H1 (cell line): ENCODE measurements around the gene FBXO17. TPM values are rescaled to one million over a fixed set of nuclear protein-coding genes. Genes with fewer than 3 reads are reported as not detected.

Source experiments
- CTCF ChIA-PET: fragments of 300-600 bp; sonication (Branson Sonifier 250); formaldehyde crosslinking; loops from one replicate; lab custom pipeline; 2021; ENCODE audit not compliant: partially characterized antibody; lab: Charles Lee
- POLR2A ChIA-PET: fragments of 300-600 bp; sonication (Branson Sonifier 250); formaldehyde crosslinking; loops from one replicate; lab custom pipeline; 2021; ENCODE audit warnings: inconsistent platforms; ENCODE audit not compliant: partially characterized antibody; lab: Charles Lee
- DNase-seq, 2 experiments: peaks; one replicate each; pipeline versions ENCODE4 v3.0.0 to v3.0.0-alpha.2; 2010 to 2022; ENCODE audit warnings: low spot score in 2 of 2, low read depth in 1 of 2, mixed read lengths in 1 of 2
- FAIRE-seq: peaks from 2 replicates; lab custom pipeline; 2011; peaks lifted over from hg19 to GRCh38; lab: Jason Lieb, UNC
- H2AFZ ChIP-seq: 2 replicates; pipeline ENCODE4 v1.8.1; 2012; ENCODE audit warnings: low read length, inconsistent platforms
- H2AK5ac ChIP-seq: 2 replicates; pipeline ENCODE4 v1.6.1; 2013; ENCODE audit warnings: low read depth, low read length
- H2BK120ac ChIP-seq: replicated peaks from 2 replicates; pipeline ENCODE3; 2013; ENCODE audit warnings: low read depth, low read length, inconsistent platforms
- H2BK12ac ChIP-seq: 2 replicates; pipeline ENCODE4 v1.6.1; 2013; ENCODE audit warnings: low read depth, low read length
- H2BK15ac ChIP-seq: 2 replicates; pipeline ENCODE4 v1.6.1; 2013; ENCODE audit warnings: low read length
- H2BK20ac ChIP-seq: 2 replicates; pipeline ENCODE4 v1.6.1; 2013; ENCODE audit warnings: low read length
- H2BK5ac ChIP-seq: 2 replicates; pipeline ENCODE4 v1.6.1; 2013; ENCODE audit warnings: low read depth, low read length
- H3K14ac ChIP-seq: 2 replicates; pipeline ENCODE4 v1.6.1; 2013; ENCODE audit warnings: inconsistent platforms; ENCODE audit not compliant: insufficient read length
- H3K18ac ChIP-seq: 2 replicates; pipeline ENCODE4 v1.6.1; 2013; ENCODE audit warnings: low read length; ENCODE audit errors: extremely low read depth
- H3K23ac ChIP-seq: 2 replicates; pipeline ENCODE4 v1.6.1; 2013; ENCODE audit warnings: inconsistent platforms; ENCODE audit not compliant: insufficient read length
- H3K23me2 ChIP-seq: 2 replicates; pipeline ENCODE4 v1.6.1; 2013; ENCODE audit warnings: low read depth, low read length
- H3K27ac ChIP-seq: 2 replicates; pipeline ENCODE4 v1.6.1; 2011; ENCODE audit warnings: low read depth, low read length, inconsistent platforms
- H3K27me3 ChIP-seq, 4 experiments: replicated peaks in 1 of 4; 1 replicate in 1 of 4; 2 replicates in 3 of 4; pipeline versions ENCODE4 v1.6.1 to v1.8.1; 2011 to 2013; ENCODE audit warnings: low read length in 3 of 4, mild to moderate bottlenecking in 3 of 4, inconsistent platforms in 2 of 4, mixed read lengths in 2 of 4, moderate library complexity in 1 of 4; ENCODE audit not compliant: control insufficient read depth in 3 of 4, insufficient read depth in 3 of 4; ENCODE audit errors: extremely low read depth in 1 of 4
- H3K36me3 ChIP-seq, 4 experiments: 2 replicates each; pipeline versions ENCODE4 v1.6.1 to v1.8.1; 2011 to 2013; ENCODE audit warnings: mild to moderate bottlenecking in 4 of 4, low read length in 3 of 4, moderate library complexity in 2 of 4, control low read depth in 1 of 4, inconsistent platforms in 1 of 4; ENCODE audit not compliant: insufficient read depth in 4 of 4, control insufficient read depth in 2 of 4
- H3K4ac ChIP-seq: replicated peaks from 2 replicates; pipeline ENCODE3; 2013; ENCODE audit warnings: low read length, low read depth, mixed read lengths, inconsistent platforms; ENCODE audit not compliant: insufficient read length
- H3K4me1 ChIP-seq, 4 experiments: replicated peaks in 1 of 4; 1 replicate in 1 of 4; 2 replicates in 3 of 4; pipeline versions ENCODE4 v1.6.1 to v1.8.1; 2011 to 2013; ENCODE audit warnings: low read length in 3 of 4, inconsistent platforms in 2 of 4, mixed read lengths in 1 of 4; ENCODE audit not compliant: insufficient read depth in 4 of 4, control insufficient read depth in 3 of 4
- H3K4me2 ChIP-seq, 2 experiments: 2 replicates each; pipeline versions ENCODE4 v1.6.1 to v1.8.1; 2011 to 2013; ENCODE audit warnings: low read depth in 2 of 2, low read length in 2 of 2, control low read depth in 1 of 2, inconsistent platforms in 1 of 2, mild to moderate bottlenecking in 1 of 2; ENCODE audit not compliant: insufficient read depth in 1 of 2
- H3K4me3 ChIP-seq, 4 experiments: fragments of 200-600, 300-600 bp in 1 of 4; sonication (generic), shearing (Covaris generic), sonication (Bioruptor Twin) in 1 of 4; 2 replicates each; pipeline versions ENCODE4 v1.5.1 to v1.8.1; 2011 to 2016; ENCODE audit warnings: low read length in 4 of 4, low read depth in 3 of 4, control low read depth in 2 of 4, inconsistent platforms in 2 of 4, mild to moderate bottlenecking in 2 of 4, mixed read lengths in 1 of 4, moderate library complexity in 1 of 4; ENCODE audit not compliant: insufficient read depth in 2 of 4; ENCODE audit errors: extremely low read depth in 1 of 4
- H3K56ac ChIP-seq: replicated peaks from 2 replicates; pipeline ENCODE3; 2013; ENCODE audit warnings: low read depth, mild to moderate bottlenecking, mixed read lengths, low read length, inconsistent platforms; ENCODE audit not compliant: insufficient read length
- H3K79me1 ChIP-seq: 2 replicates; pipeline ENCODE4 v1.6.1; 2013; ENCODE audit warnings: low read depth, low read length, control low read depth
- H3K79me2 ChIP-seq, 2 experiments: 2 replicates each; pipeline versions ENCODE4 v1.6.1 to v1.8.1; 2012 to 2013; ENCODE audit warnings: low read length in 2 of 2, mild to moderate bottlenecking in 2 of 2, inconsistent platforms in 1 of 2; ENCODE audit not compliant: insufficient read depth in 2 of 2, control insufficient read depth in 1 of 2
- H3K9ac ChIP-seq, 4 experiments: replicated peaks in 1 of 4; 1 replicate in 1 of 4; 2 replicates in 3 of 4; pipeline versions ENCODE4 v1.6.1 to v1.8.1; 2011 to 2013; ENCODE audit warnings: low read depth in 3 of 4, low read length in 3 of 4, control low read depth in 2 of 4, mild to moderate bottlenecking in 2 of 4, moderate library complexity in 2 of 4, inconsistent platforms in 1 of 4; ENCODE audit errors: extremely low read depth in 1 of 4
- H3K9me3 ChIP-seq, 2 experiments: 2 replicates each; pipeline versions ENCODE4 v1.6.1 to v1.8.1; 2012 to 2013; ENCODE audit warnings: mild to moderate bottlenecking in 2 of 2, moderate library complexity in 2 of 2, control low read depth in 1 of 2, inconsistent platforms in 1 of 2, low read depth in 1 of 2, low read length in 1 of 2, mixed read lengths in 1 of 2; ENCODE audit not compliant: insufficient read depth in 2 of 2
- H4K20me1 ChIP-seq, 2 experiments: replicated peaks in 1 of 2; 2 replicates each; pipeline versions ENCODE3 to v1.8.1; 2011 to 2013; ENCODE audit warnings: inconsistent platforms in 2 of 2, low read length in 2 of 2, mild to moderate bottlenecking in 1 of 2; ENCODE audit not compliant: insufficient read depth in 2 of 2, control insufficient read depth in 1 of 2
- H4K5ac ChIP-seq: 2 replicates; pipeline ENCODE4 v1.6.1; 2013; ENCODE audit warnings: low read length, low read depth, mixed read lengths, inconsistent platforms; ENCODE audit not compliant: insufficient read length
- H4K8ac ChIP-seq: 2 replicates; pipeline ENCODE4 v1.8.0; 2013; ENCODE audit warnings: mild to moderate bottlenecking, moderate library complexity, low read length, inconsistent platforms; ENCODE audit not compliant: insufficient read depth; ENCODE audit errors: extremely low read depth
- H4K91ac ChIP-seq: replicated peaks from 2 replicates; pipeline ENCODE3; 2013; ENCODE audit warnings: low read length, mixed read lengths, inconsistent platforms; ENCODE audit not compliant: insufficient read length
- CHD1 ChIP-seq: IDR thresholded peaks from 2 replicates; pipeline ENCODE4 v1.6.1; 2012; ENCODE audit warnings: low read depth, low read length, improper control_type of control experiment
- GTF2F1 ChIP-seq: IDR thresholded peaks from 2 replicates; pipeline ENCODE4 v1.6.1; 2012; ENCODE audit warnings: low read depth, low read length, improper control_type of control experiment, borderline replicate concordance
- HDAC2 ChIP-seq, 2 experiments: fragments of 300-600 bp in 1 of 2; sonication (generic) in 1 of 2; IDR thresholded peaks; 2 replicates each; pipeline ENCODE4 v1.6.1; 2011 to 2012; ENCODE audit warnings: low read depth in 2 of 2, low read length in 2 of 2, mild to moderate bottlenecking in 2 of 2, moderate library complexity in 2 of 2, borderline replicate concordance in 1 of 2, inconsistent platforms in 1 of 2
- KDM4A ChIP-seq: IDR thresholded peaks from one replicate; pipeline ENCODE4 v1.7.1; 2012; ENCODE audit warnings: low read depth, mild to moderate bottlenecking, moderate library complexity, low read length, inconsistent platforms; ENCODE audit not compliant: severe bottlenecking
- SP4 ChIP-seq: IDR thresholded peaks from 2 replicates; pipeline ENCODE4 v1.6.1; 2012; ENCODE audit warnings: low read length, inconsistent platforms
- TEAD4 ChIP-seq: IDR thresholded peaks from 2 replicates; pipeline ENCODE4 v1.6.1; 2012; ENCODE audit warnings: low read depth, low read length, inconsistent platforms, mixed read lengths
- WGBS, 2 experiments: shearing (Covaris generic) in 1 of 2; methylation state at CpG; one replicate each; pipeline versions ENCODE4 v1.1.6 to v1.1.7; 2013 to 2015; ENCODE audit warnings: low lambda C conversion rate in 2 of 2, mixed read lengths in 2 of 2, inconsistent platforms in 1 of 2, low coverage in 1 of 2, missing lambda C conversion rate in 1 of 2; ENCODE audit not compliant: insufficient replicate concordance in 2 of 2, insufficient coverage in 1 of 2, insufficient read length in 1 of 2; ENCODE audit errors: extremely low coverage in 1 of 2, missing lambda C conversion rate in 1 of 2; 5-methylcytosine and 5-hydroxymethylcytosine counted together
- polyA plus RNA-seq, 7 experiments: library from polyadenylated mRNA; depleted of rRNA in 3 of 7; stranded (reverse) in 5 of 7; unstranded in 2 of 7; fragments of >200 nt in 5 of 7; fragments of 200-250 nt in 2 of 7; gene quantifications; 1 replicate in 5 of 7; 2 replicates in 1 of 7; 4 replicates in 1 of 7; pipeline versions ENCODE4 v1.2.1 to v1.2.3, GENCODE V29; 2011 to 2013; ENCODE audit warnings: missing spikeins in 2 of 7, mixed read lengths in 2 of 7
- total RNA-seq: library from RNA; stranded (reverse); fragmentation: NEBNext Ultra II Directional; extraction: Animal tissue kit (Norgen Biotek cat#: 25700); gene quantifications from 2 replicates; pipeline ENCODE4 v1.2.1, GENCODE V29; 2021

Gene FBXO17
- total and polyA plus RNA-seq, 2 of the 8 experiments (the other 6 are each of a cell fraction or from before 2014, with no cell fraction given), result 11.7 to 15.3 TPM

- DNase-seq (no peak), FAIRE-seq (no peak)
- Histone ChIP-seq H2AK5ac (no peak overlapping the region), H3K4me2 (no peak overlapping the region), H3K4ac (no peak overlapping the region), H3K9ac (no peak overlapping the region), H4K8ac (no peak overlapping the region), H3K79me1 (no peaks in the 10 kb centered on the region), H2BK120ac (no peak overlapping the region), H3K27ac (no peak overlapping the region), H3K9me3 (no peaks in the 10 kb centered on the region)
- POLR2A ChIA-PET, result no interaction called here
- no peak for TF ChIP-seq SP4
- TF ChIP-seq GTF2F1, result no peak
- TF ChIP-seq HDAC2 (IDR thresholded peaks at IDR 0.05; ENCODE audit: borderline replicate concordance in 1 of 2, low read depth in 2 of 2, low read length in 2 of 2), result no peak
- no peak for TF ChIP-seq KDM4A
- no peak for TF ChIP-seq CHD1
- TF ChIP-seq TEAD4, result no peak
- TF ChIP-seq, all 59 proteins: peak for 0
- no peak overlapping the region for H2BK5ac ChIP-seq
- H3K27me3 ChIP-seq, result no peaks in the 10 kb centered on the region
- no peak overlapping the region for H3K4me3 ChIP-seq
- no peaks in the 10 kb centered on the region for H3K4me1 ChIP-seq
- H3K23ac ChIP-seq, result no peak overlapping the region
- H4K5ac ChIP-seq, result no peak overlapping the region
- no peak overlapping the region for H3K56ac ChIP-seq
- no peak overlapping the region for H3K18ac ChIP-seq
- H2BK20ac ChIP-seq, result no peak overlapping the region
- H3K14ac ChIP-seq, result no peak overlapping the region
- H4K91ac ChIP-seq, result no peak overlapping the region
- CTCF ChIA-PET, result no interaction called here
- 89% methylated on average over 7 of the region's 7 CpGs; no CpG with 5 or more reads in 1 of the 2 experiments for WGBS, 2 experiments
- H2BK15ac ChIP-seq, result no peak overlapping the region
- no peaks in the 10 kb centered on the region for H3K79me2 ChIP-seq
- H4K20me1 ChIP-seq, result no peaks in the 10 kb centered on the region
- no peaks in the 10 kb centered on the region; a peak in 1 of 8 replicates for H3K36me3 ChIP-seq
- no peak overlapping the region for H2AFZ ChIP-seq
- no peaks in the 10 kb centered on the region for H3K23me2 ChIP-seq
- H2BK12ac ChIP-seq, result no peak overlapping the region
Measured at GRCh38 chr19:39014037-39014436, 38.5 kb upstream of the FBXO17 start.
